HEK293 (cell line): ENCODE measurements around the gene LMO3.

Experiments
- ATF2 ChIP-seq: fragments of 450-650 bp; formaldehyde crosslinking; IDR thresholded peaks from 2 replicates; pipeline ENCODE4 v1.5.1; 2016; ENCODE audit warnings: missing biosample characterization, missing genetic modification characterization, low read depth
- CTCF ChIP-seq: fragments of 450-650 bp; formaldehyde crosslinking; IDR thresholded peaks from 2 replicates; pipeline ENCODE4 v1.5.1; 2016; ENCODE audit warnings: missing biosample characterization, missing genetic modification characterization
- TRIM28 ChIP-seq: IDR thresholded peaks from 2 replicates; pipeline ENCODE4 v1.6.1; 2011; ENCODE audit warnings: low read length, control low read depth, borderline replicate concordance
- ZNF10 ChIP-seq: fragments of 450-650 bp; formaldehyde crosslinking; IDR thresholded peaks from 2 replicates; pipeline ENCODE4 v1.5.1; 2017; ENCODE audit warnings: missing biosample characterization, missing genetic modification characterization
- ZNF112 ChIP-seq: fragments of 450-650 bp; formaldehyde crosslinking; IDR thresholded peaks from 2 replicates; pipeline ENCODE4 v1.5.0; 2017; ENCODE audit warnings: missing biosample characterization, missing genetic modification characterization
- ZNF121 ChIP-seq: fragments of 450-650 bp; formaldehyde crosslinking; IDR thresholded peaks from 2 replicates; pipeline ENCODE4 v1.5.1; 2016; ENCODE audit warnings: missing biosample characterization, missing genetic modification characterization
- ZNF138 ChIP-seq: fragments of 450-650 bp; formaldehyde crosslinking; IDR thresholded peaks from 2 replicates; pipeline ENCODE4 v1.5.1; 2016; ENCODE audit warnings: missing biosample characterization, missing genetic modification characterization, borderline replicate concordance
- ZNF311 ChIP-seq: fragments of 450-650 bp; formaldehyde crosslinking; IDR thresholded peaks from 2 replicates; pipeline ENCODE4 v1.5.1; 2017; ENCODE audit warnings: missing biosample characterization, missing genetic modification characterization, borderline replicate concordance
- ZNF354C ChIP-seq: fragments of 450-650 bp; formaldehyde crosslinking; IDR thresholded peaks from 2 replicates; pipeline ENCODE4 v1.5.1; 2016; ENCODE audit warnings: missing biosample characterization, missing genetic modification characterization, low read depth, borderline replicate concordance
- ZNF362 ChIP-seq: fragments of 450-650 bp; formaldehyde crosslinking; IDR thresholded peaks from 2 replicates; pipeline ENCODE4 v1.5.1; 2016; ENCODE audit warnings: missing biosample characterization, missing genetic modification characterization
- ZNF404 ChIP-seq: fragments of 450-650 bp; formaldehyde crosslinking; IDR thresholded peaks from 2 replicates; pipeline ENCODE4 v1.5.1; 2017; ENCODE audit warnings: missing biosample characterization, missing genetic modification characterization
- ZNF776 ChIP-seq: fragments of 450-650 bp; formaldehyde crosslinking; IDR thresholded peaks from 2 replicates; pipeline ENCODE4 v1.5.0; 2017; ENCODE audit warnings: missing biosample characterization, missing genetic modification characterization, borderline replicate concordance

GRCh38 chr12:16545836-16546235 lies 60.1 kb downstream of the LMO3 start:
- TF ChIP-seq ZNF121 (tag by site-specific recombination), result no peak
- TF ChIP-seq TRIM28, result no peak
- no peak for TF ChIP-seq ATF2 (tag by site-specific recombination)
- no peak for TF ChIP-seq CTCF
- no peak for TF ChIP-seq ZNF138 (tag by site-specific recombination)
- no peak for TF ChIP-seq ZNF776 (tag by site-specific recombination)
- no peak for TF ChIP-seq ZNF362 (tag by site-specific recombination)
- TF ChIP-seq ZNF112 (tag by site-specific recombination), result no peak
- TF ChIP-seq ZNF311, result no peak
- no peak for TF ChIP-seq ZNF404 (tag by site-specific recombination)
- TF ChIP-seq ZNF354C (tag by site-specific recombination), result no peak
- no peak for TF ChIP-seq ZNF10 (tag by site-specific recombination)
